ENCODE results near the gene SERPINA5.

GRCh38 chr14:94558842-94559241, 22.4 kb upstream of the SERPINA5 start:
- TF ChIP-seq YY1 (tag by site-specific recombination; IDR thresholded peaks at IDR 0.05) (no peak), ZNF16 (tag by site-specific recombination; IDR thresholded peaks at IDR 0.05; ENCODE audit: low read depth) (no peak), CTCF (tag by site-specific recombination; IDR thresholded peaks at IDR 0.05) (no peak), ZNF121 (tag by site-specific recombination; IDR thresholded peaks at IDR 0.05) (no peak), MYNN (tag by site-specific recombination; IDR thresholded peaks at IDR 0.05; ENCODE audit: borderline replicate concordance) (no peak), ZNF24 (tag by site-specific recombination; IDR thresholded peaks at IDR 0.05) (no peak), ZNF302 (tag by site-specific recombination; IDR thresholded peaks at IDR 0.05; ENCODE audit: low read depth) (no peak), ZNF138 (tag by site-specific recombination; IDR thresholded peaks at IDR 0.05; ENCODE audit: borderline replicate concordance) (no peak)

Data from HEK293 (cell line).